ENCODE results near the gene GSE1.
A peak's percentile ranks its signal among the peaks of the same experiment; 100 is the strongest.

The GSE1 gene

GRCh38 chr16:85643631-85644030 is 30.5 kb downstream of the GSE1 start:
- no peak overlapping the region for H3K4me2 ChIP-seq (ENCODE audit: low read length, poor library complexity, severe bottlenecking)
- H4K8ac ChIP-seq (ENCODE audit: low read length) = no peak overlapping the region
- no peak overlapping the region for H2BK120ac ChIP-seq (ENCODE audit: low read depth, low read length)
- peaks cover 0 to 68% of the 10 kb centered on the region in 2 experiments for H3K36me3 ChIP-seq (ENCODE audit: control insufficient read depth in 1 of 2, insufficient read depth in 2 of 2, low read depth in 1 of 2, low read length in 2 of 2)
- peaks cover 14% of the 10 kb centered on the region for H3K4me1 ChIP-seq (ENCODE audit: control insufficient read depth, insufficient read depth, low read depth, low read length)
- H3K9me3 ChIP-seq (ENCODE audit: control insufficient read depth, low read length) = no peaks in the 10 kb centered on the region
- no peak overlapping the region for H2AK5ac ChIP-seq (ENCODE audit: low read length, severe bottlenecking)
- no peak overlapping the region for H2BK12ac ChIP-seq (ENCODE audit: low read length in 2 of 2)
- H3K18ac ChIP-seq (ENCODE audit: low read depth in 1 of 2, low read length in 2 of 2) = no peak overlapping the region
- no peak overlapping the region for H2AFZ ChIP-seq (ENCODE audit: low read depth, low read length)
- no peaks in the 10 kb centered on the region for H3K27me3 ChIP-seq (ENCODE audit: control insufficient read depth in 1 of 2, insufficient read depth in 1 of 2, low read length in 2 of 2)
- H3K4me3 ChIP-seq (ENCODE audit: insufficient read depth in 1 of 2, low read depth in 1 of 2, low read length in 2 of 2) = no peak overlapping the region
- no peak overlapping the region for H3K14ac ChIP-seq (ENCODE audit: low read length in 2 of 2)
- peaks cover 62% of the 10 kb centered on the region for H3K79me1 ChIP-seq (replicated peaks; ENCODE audit: low read length, poor library complexity, severe bottlenecking)
- no peak overlapping the region for H3K4ac ChIP-seq (ENCODE audit: low read depth in 1 of 2, low read length in 2 of 2)
- no peak overlapping the region for H4K91ac ChIP-seq (ENCODE audit: low read length)
- 97% methylated on average over 5 of the region's 8 CpGs for WGBS
- no peak overlapping the region for H3K23ac ChIP-seq (ENCODE audit: low read length in 2 of 2)
- no peak overlapping the region for H3K9ac ChIP-seq (ENCODE audit: low read length)
- H2BK15ac ChIP-seq (ENCODE audit: low read depth, poor library complexity, severe bottlenecking) = no peak overlapping the region
- no peak overlapping the region for H2BK5ac ChIP-seq (ENCODE audit: low read depth, low read length, poor library complexity, severe bottlenecking)
- DNase-seq = no peak
- no peak overlapping the region for H3K27ac ChIP-seq (ENCODE audit: low read length, poor library complexity, severe bottlenecking)

- no peak for DNase-seq
These were observed 31.1 kb downstream of the GSE1 start for GRCh38 chr16:85644093-85644712.

GRCh38 chr16:85645021-85645589 is 32.0 kb downstream of the GSE1 start:
- Histone ChIP-seq H3K27ac (ENCODE audit: low read length, poor library complexity, severe bottlenecking) (no peak overlapping the region), H3K79me1 (replicated peaks; ENCODE audit: low read length, poor library complexity, severe bottlenecking) (peaks cover 53% of the 10 kb centered on the region), H3K4me3 (ENCODE audit: insufficient read depth in 1 of 2, low read depth in 1 of 2, low read length in 2 of 2) (no peak overlapping the region), H3K4ac (ENCODE audit: low read depth in 1 of 2, low read length in 2 of 2) (no peak overlapping the region), H3K18ac (ENCODE audit: low read depth in 1 of 2, low read length in 2 of 2) (no peak overlapping the region), H3K9ac (ENCODE audit: low read length) (no peak overlapping the region), H3K27me3 (ENCODE audit: control insufficient read depth in 1 of 2, insufficient read depth in 1 of 2, low read length in 2 of 2) (no peaks in the 10 kb centered on the region), H3K23ac (ENCODE audit: low read length in 2 of 2) (no peak overlapping the region), H2AFZ (ENCODE audit: low read depth, low read length) (no peak overlapping the region), H3K9me3 (ENCODE audit: control insufficient read depth, low read length) (no peaks in the 10 kb centered on the region), H2BK5ac (ENCODE audit: low read depth, low read length, poor library complexity, severe bottlenecking) (no peak overlapping the region), H3K14ac (ENCODE audit: low read length in 2 of 2) (no peak overlapping the region), H4K91ac (ENCODE audit: low read length) (no peak overlapping the region), H2BK120ac (ENCODE audit: low read depth, low read length) (no peak overlapping the region), H3K4me1 (ENCODE audit: control insufficient read depth, insufficient read depth, low read depth, low read length) (peaks cover 15% of the 10 kb centered on the region), H2BK15ac (ENCODE audit: low read depth, poor library complexity, severe bottlenecking) (no peak overlapping the region), H2AK5ac (ENCODE audit: low read length, severe bottlenecking) (no peak overlapping the region), H4K8ac (ENCODE audit: low read length) (no peak overlapping the region), H2BK12ac (ENCODE audit: low read length in 2 of 2) (no peak overlapping the region), H3K4me2 (ENCODE audit: low read length, poor library complexity, severe bottlenecking) (no peak overlapping the region), H3K36me3 (ENCODE audit: control insufficient read depth in 1 of 2, insufficient read depth in 2 of 2, low read depth in 1 of 2, low read length in 2 of 2) (peaks cover 0 to 71% of the 10 kb centered on the region in 2 experiments)
- WGBS = 92% methylated on average over 19 of the region's 19 CpGs
- DNase-seq = no peak

More at GRCh38 chr16:85644093-85644712, 31.1 kb downstream of the GSE1 start:
- peaks cover 14% of the 10 kb centered on the region for H3K4me1 ChIP-seq (ENCODE audit: control insufficient read depth, insufficient read depth, low read depth, low read length)
- H3K4me2 ChIP-seq (ENCODE audit: low read length, poor library complexity, severe bottlenecking) = no peak overlapping the region
- peaks cover 0 to 70% of the 10 kb centered on the region in 2 experiments for H3K36me3 ChIP-seq (ENCODE audit: control insufficient read depth in 1 of 2, insufficient read depth in 2 of 2, low read depth in 1 of 2, low read length in 2 of 2)
- H3K27me3 ChIP-seq (ENCODE audit: control insufficient read depth in 1 of 2, insufficient read depth in 1 of 2, low read length in 2 of 2) = no peaks in the 10 kb centered on the region
- H3K27ac ChIP-seq (ENCODE audit: low read length, poor library complexity, severe bottlenecking) = no peak overlapping the region
- no peak overlapping the region for H3K18ac ChIP-seq (ENCODE audit: low read depth in 1 of 2, low read length in 2 of 2)
- H3K4ac ChIP-seq (ENCODE audit: low read depth in 1 of 2, low read length in 2 of 2) = no peak overlapping the region
- H2AFZ ChIP-seq (ENCODE audit: low read depth, low read length) = no peak overlapping the region
- H3K14ac ChIP-seq (ENCODE audit: low read length in 2 of 2) = no peak overlapping the region
- no peak overlapping the region for H3K4me3 ChIP-seq (ENCODE audit: insufficient read depth in 1 of 2, low read depth in 1 of 2, low read length in 2 of 2)
- H2BK15ac ChIP-seq (ENCODE audit: low read depth, poor library complexity, severe bottlenecking) = no peak overlapping the region
- no peak overlapping the region for H3K23ac ChIP-seq (ENCODE audit: low read length in 2 of 2)
- no peak overlapping the region for H3K9ac ChIP-seq (ENCODE audit: low read length)
- no peak overlapping the region for H4K91ac ChIP-seq (ENCODE audit: low read length)
- peaks cover 59% of the 10 kb centered on the region for H3K79me1 ChIP-seq (replicated peaks; ENCODE audit: low read length, poor library complexity, severe bottlenecking)
- H4K8ac ChIP-seq (ENCODE audit: low read length) = no peak overlapping the region
- no peak overlapping the region for H2BK5ac ChIP-seq (ENCODE audit: low read depth, low read length, poor library complexity, severe bottlenecking)
- no peak overlapping the region for H2AK5ac ChIP-seq (ENCODE audit: low read length, severe bottlenecking)
- H3K9me3 ChIP-seq (ENCODE audit: control insufficient read depth, low read length) = no peaks in the 10 kb centered on the region
- no peak overlapping the region for H2BK120ac ChIP-seq (ENCODE audit: low read depth, low read length)
- WGBS = 97% methylated on average over 18 of the region's 21 CpGs
- no peak overlapping the region for H2BK12ac ChIP-seq (ENCODE audit: low read length in 2 of 2)

- H3K23ac ChIP-seq (ENCODE audit: low read length in 2 of 2) = no peak overlapping the region
These were observed 33.3 kb downstream of the GSE1 start for GRCh38 chr16:85646358-85646907.

More at GRCh38 chr16:85646358-85646907, 33.3 kb downstream of the GSE1 start:
- Histone ChIP-seq H3K4me2 (ENCODE audit: low read length, poor library complexity, severe bottlenecking) (no peak overlapping the region), H3K18ac (ENCODE audit: low read depth in 1 of 2, low read length in 2 of 2) (no peak overlapping the region), H3K36me3 (ENCODE audit: control insufficient read depth in 1 of 2, insufficient read depth in 2 of 2, low read depth in 1 of 2, low read length in 2 of 2) (peaks cover 0 to 69% of the 10 kb centered on the region in 2 experiments), H2BK120ac (ENCODE audit: low read depth, low read length) (no peak overlapping the region), H3K14ac (ENCODE audit: low read length in 2 of 2) (peak overlapping the region in 1 of 2 experiments; percentile 45), H3K9ac (ENCODE audit: low read length) (no peak overlapping the region), H2BK12ac (ENCODE audit: low read length in 2 of 2) (no peak overlapping the region), H3K4ac (ENCODE audit: low read depth in 1 of 2, low read length in 2 of 2) (no peak overlapping the region), H4K8ac (ENCODE audit: low read length) (no peak overlapping the region), H3K79me1 (replicated peaks; ENCODE audit: low read length, poor library complexity, severe bottlenecking) (peaks cover 45% of the 10 kb centered on the region), H2AFZ (ENCODE audit: low read depth, low read length) (no peak overlapping the region), H2AK5ac (ENCODE audit: low read length, severe bottlenecking) (no peak overlapping the region), H2BK15ac (ENCODE audit: low read depth, poor library complexity, severe bottlenecking) (no peak overlapping the region), H3K27ac (ENCODE audit: low read length, poor library complexity, severe bottlenecking) (no peak overlapping the region), H3K4me3 (ENCODE audit: insufficient read depth in 1 of 2, low read depth in 1 of 2, low read length in 2 of 2) (no peak overlapping the region), H4K91ac (ENCODE audit: low read length) (no peak overlapping the region), H3K9me3 (ENCODE audit: control insufficient read depth, low read length) (no peaks in the 10 kb centered on the region), H3K4me1 (ENCODE audit: control insufficient read depth, insufficient read depth, low read depth, low read length) (peaks cover 25% of the 10 kb centered on the region), H2BK5ac (ENCODE audit: low read depth, low read length, poor library complexity, severe bottlenecking) (no peak overlapping the region), H3K27me3 (ENCODE audit: control insufficient read depth in 1 of 2, insufficient read depth in 1 of 2, low read length in 2 of 2) (no peaks in the 10 kb centered on the region)
- no peak for DNase-seq
- 94% methylated on average over 15 of the region's 17 CpGs for WGBS

Data from mesenchymal stem cell (in vitro differentiated cells and primary cell).